ENCODE measurements around the gene KNSTRN.

The KNSTRN gene

GRCh38 chr15:40337597-40337996, 44.9 kb upstream of the KNSTRN start:
- DNase-seq (ENCODE audit: low read depth) = no peak
- no peak for TF ChIP-seq CTCF (IDR thresholded peaks at IDR 0.05; ENCODE audit: low read length, missing control alignments)
- H3K4me3 ChIP-seq (replicated peaks; ENCODE audit: low read depth, low read length) = no peak overlapping the region

GRCh38 chr15:40338041-40338657, 44.4 kb upstream of the KNSTRN start:
- H3K4me3 ChIP-seq (replicated peaks; ENCODE audit: low read depth, low read length) = peak overlapping the region; percentile 8
- peak; percentile 75 for DNase-seq (ENCODE audit: low read depth)
- peak; percentile 68 for TF ChIP-seq CTCF (IDR thresholded peaks at IDR 0.05; ENCODE audit: low read length, missing control alignments)

- no peak for TF ChIP-seq CTCF (IDR thresholded peaks at IDR 0.05; ENCODE audit: low read length, missing control alignments)
- DNase-seq (ENCODE audit: low read depth) = peak; percentile 85
- peak overlapping the region; percentile 53 for H3K4me3 ChIP-seq (replicated peaks; ENCODE audit: low read depth, low read length)
Measured at GRCh38 chr15:40338921-40339620, 43.5 kb upstream of the KNSTRN start.

- no peak for DNase-seq (ENCODE audit: low read depth)
- peak; percentile 28 for TF ChIP-seq CTCF (IDR thresholded peaks at IDR 0.05; ENCODE audit: low read length, missing control alignments)
- peak overlapping the region; percentile 53 for H3K4me3 ChIP-seq (replicated peaks; ENCODE audit: low read depth, low read length)
Measured at GRCh38 chr15:40339621-40339945, 42.9 kb upstream of the KNSTRN start.

GRCh38 chr15:40340038-40340739, 42.3 kb upstream of the KNSTRN start:
- no peak for TF ChIP-seq CTCF (IDR thresholded peaks at IDR 0.05; ENCODE audit: low read length, missing control alignments)
- peak; percentile 82 for DNase-seq (ENCODE audit: low read depth)
- peak overlapping the region; percentile 53 for H3K4me3 ChIP-seq (replicated peaks; ENCODE audit: low read depth, low read length)

GRCh38 chr15:40340740-40341400, 41.7 kb upstream of the KNSTRN start, which contains the start of gene CCDC9B:
TSS of gene CCDC9B (minus strand) at chr15:40340939. CDS start at chr15:40340819, 120 bp downstream.
- DNase-seq (ENCODE audit: low read depth) = peak; percentile 91
- peak within 1 kb of the TSS; percentile 53 for H3K4me3 ChIP-seq (replicated peaks; ENCODE audit: low read depth, low read length)
- TF ChIP-seq CTCF (IDR thresholded peaks at IDR 0.05; ENCODE audit: low read length, missing control alignments) = no peak
